ENCODE results near the gene BTAF1.
"Not testable (repeated sequence)": the region's sequence is repeated elsewhere in the genome, so short reads cannot be mapped to it uniquely, and the experiment has no call there.

BTAF1 gene

GRCh38 chr10:91923371-91924211, at the start of gene BTAF1:
Gene BTAF1, plus strand, starts transcription at chr10:91923770. Its CDS starts 307 bp downstream, at chr10:91924077.
- ATAC-seq = peak; percentile 99
- peak; percentile 94 for DNase-seq
- Mint-ChIP-seq H3K27me3 (peaks cover 2% of the 10 kb centered on the region), H3K4me1 (peaks cover 44% of the 10 kb centered on the region), H3K36me3 (ENCODE audit: low read depth) (peaks cover 17% of the 10 kb centered on the region), H3K9me3 (no peaks in the 10 kb centered on the region), H3K4me3 (peak within 1 kb of the TSS; percentile 90), H3K27ac (peak within 1 kb of the TSS; percentile 96)

- H3K27ac Mint-ChIP-seq = no peak overlapping the region
- H3K27me3 Mint-ChIP-seq = no peaks in the 10 kb centered on the region
- DNase-seq (no peak), ATAC-seq (no peak)
- no peaks in the 10 kb centered on the region for H3K9me3 Mint-ChIP-seq
- no peak overlapping the region for H3K4me3 Mint-ChIP-seq
- H3K36me3 Mint-ChIP-seq (ENCODE audit: low read depth) = no peaks in the 10 kb centered on the region
- no peaks in the 10 kb centered on the region for H3K4me1 Mint-ChIP-seq
Observed at GRCh38 chr10:91875156-91875555, 48.4 kb upstream of the BTAF1 start.

- Mint-ChIP-seq H3K9me3 (no peaks in the 10 kb centered on the region), H3K27me3 (no peaks in the 10 kb centered on the region)
- ATAC-seq = peak; percentile 69
Observed at GRCh38 chr10:91875779-91876178, 47.8 kb upstream of the BTAF1 start.

GRCh38 chr10:91879515-91880170, 43.9 kb upstream of the BTAF1 start:
- ATAC-seq = no peak
- no peaks in the 10 kb centered on the region for H3K36me3 Mint-ChIP-seq (ENCODE audit: low read depth)
- no peak overlapping the region for H3K4me3 Mint-ChIP-seq
- H3K27me3 Mint-ChIP-seq = no peaks in the 10 kb centered on the region
- no peaks in the 10 kb centered on the region for H3K9me3 Mint-ChIP-seq
- DNase-seq = no peak
- no peak overlapping the region for H3K27ac Mint-ChIP-seq
- H3K4me1 Mint-ChIP-seq = no peaks in the 10 kb centered on the region

More at GRCh38 chr10:91875779-91876178, 47.8 kb upstream of the BTAF1 start:
- no peak overlapping the region for H3K4me3 Mint-ChIP-seq
- no peak overlapping the region for H3K27ac Mint-ChIP-seq
- no peaks in the 10 kb centered on the region for H3K4me1 Mint-ChIP-seq
- no peak for DNase-seq
- no peaks in the 10 kb centered on the region for H3K36me3 Mint-ChIP-seq (ENCODE audit: low read depth)

GRCh38 chr10:91880310-91880709, 43.3 kb upstream of the BTAF1 start:
- Mint-ChIP-seq H3K4me3 (no peak overlapping the region), H3K27ac (no peak overlapping the region), H3K36me3 (ENCODE audit: low read depth) (no peaks in the 10 kb centered on the region)

DNA sequence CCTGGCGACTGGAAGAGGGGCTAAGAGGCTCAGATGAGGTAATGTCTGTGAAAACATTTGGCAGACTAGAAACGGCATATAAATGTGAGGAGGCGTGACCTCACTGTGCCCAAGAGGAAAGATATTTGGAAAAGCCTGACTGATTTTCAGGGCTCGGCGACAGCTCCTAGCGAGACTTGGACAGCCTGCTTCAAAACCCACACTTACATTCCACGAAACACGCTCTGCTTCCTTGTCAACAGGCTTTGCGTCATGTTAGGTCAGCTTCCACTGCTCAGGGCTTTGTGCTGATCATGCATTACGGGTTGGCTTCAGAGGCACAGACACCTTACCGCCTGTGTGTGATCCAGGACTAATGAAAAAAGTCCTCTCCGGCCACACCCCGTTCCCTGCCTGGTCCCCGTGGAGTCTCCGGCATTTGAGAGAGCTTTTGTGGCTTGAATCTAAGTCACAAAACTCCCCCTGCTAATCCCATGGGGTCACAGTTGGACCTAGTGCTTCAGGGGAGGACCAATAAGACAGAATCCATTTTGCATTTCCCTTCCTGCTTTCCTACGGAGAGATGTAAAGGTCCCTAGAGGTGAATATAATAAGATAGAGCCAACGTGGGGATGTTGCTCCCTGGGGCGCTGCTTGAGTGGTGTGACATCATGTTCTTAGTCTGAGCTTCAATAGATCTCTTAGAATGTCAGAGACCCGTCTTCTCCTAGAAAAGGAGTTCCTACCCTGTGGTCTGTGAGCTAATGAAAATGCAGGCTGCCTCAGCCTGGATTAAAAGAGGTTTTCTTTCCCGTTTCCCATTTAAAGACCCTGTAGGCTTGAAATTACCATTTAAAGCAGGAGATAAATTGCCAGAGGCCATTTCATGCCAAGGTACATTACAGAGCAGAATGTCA, 39.8 kb upstream of the BTAF1 start:
- H3K4me1 Mint-ChIP-seq = peaks cover 9% of the 10 kb centered on the region
- no peak overlapping the region for H3K27ac Mint-ChIP-seq
- H3K9me3 Mint-ChIP-seq = no peaks in the 10 kb centered on the region
- H3K27me3 Mint-ChIP-seq = peaks cover 12% of the 10 kb centered on the region
- ATAC-seq (no peak), DNase-seq (no peak)
- H3K4me3 Mint-ChIP-seq = no peak overlapping the region
- H3K36me3 Mint-ChIP-seq (ENCODE audit: low read depth) = no peaks in the 10 kb centered on the region

More at GRCh38 chr10:91880310-91880709, 43.3 kb upstream of the BTAF1 start:
- no peak for DNase-seq
- ATAC-seq = no peak
- no peaks in the 10 kb centered on the region for H3K9me3 Mint-ChIP-seq
- peaks cover 2% of the 10 kb centered on the region for H3K27me3 Mint-ChIP-seq
- no peaks in the 10 kb centered on the region for H3K4me1 Mint-ChIP-seq

DNA sequence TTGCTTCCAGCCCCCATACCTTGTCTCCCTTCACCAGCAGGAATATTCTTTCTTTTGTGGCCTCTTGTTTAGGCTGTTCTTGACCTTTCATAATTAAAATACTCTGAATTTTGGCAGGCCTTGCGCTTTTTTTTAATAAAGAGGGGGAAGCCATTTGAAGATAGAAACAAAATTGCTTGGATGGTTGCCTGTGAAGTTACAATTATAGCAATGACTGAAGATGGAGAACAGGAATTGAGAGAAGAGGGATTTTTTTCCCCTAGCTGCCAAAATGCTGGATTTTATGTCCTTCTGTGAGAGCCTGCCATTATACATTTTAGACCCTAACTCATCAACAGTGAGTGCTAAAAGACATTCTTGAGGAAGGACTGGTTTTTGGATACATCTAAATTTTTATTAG, 39.0 kb upstream of the BTAF1 start:
- H3K4me3 Mint-ChIP-seq = no peak overlapping the region
- no peak overlapping the region for H3K27ac Mint-ChIP-seq
- no peaks in the 10 kb centered on the region for H3K9me3 Mint-ChIP-seq
- DNase-seq (no peak), ATAC-seq (no peak)
- peaks cover 16% of the 10 kb centered on the region for H3K27me3 Mint-ChIP-seq
- peaks cover 9% of the 10 kb centered on the region for H3K4me1 Mint-ChIP-seq
- H3K36me3 Mint-ChIP-seq (ENCODE audit: low read depth) = no peaks in the 10 kb centered on the region

- ATAC-seq (no peak), DNase-seq (no peak)
- Mint-ChIP-seq H3K9me3 (no peaks in the 10 kb centered on the region), H3K36me3 (ENCODE audit: low read depth) (no peaks in the 10 kb centered on the region), H3K4me1 (peaks cover 9% of the 10 kb centered on the region), H3K27me3 (peaks cover 17% of the 10 kb centered on the region), H3K4me3 (no peak overlapping the region), H3K27ac (no peak overlapping the region)
Observed at GRCh38 chr10:91885362-91886079, 38.0 kb upstream of the BTAF1 start.

GRCh38 chr10:91886954-91887271, 36.7 kb upstream of the BTAF1 start:
- peaks cover 9% of the 10 kb centered on the region for H3K4me1 Mint-ChIP-seq
- no peak for DNase-seq
- peaks cover 17% of the 10 kb centered on the region for H3K27me3 Mint-ChIP-seq
- no peaks in the 10 kb centered on the region for H3K9me3 Mint-ChIP-seq
- H3K27ac Mint-ChIP-seq = no peak overlapping the region
- ATAC-seq = no peak
- H3K4me3 Mint-ChIP-seq = peak overlapping the region; percentile 81
- no peaks in the 10 kb centered on the region for H3K36me3 Mint-ChIP-seq (ENCODE audit: low read depth)

GRCh38 chr10:91887272-91888076, 36.1 kb upstream of the BTAF1 start:
- Mint-ChIP-seq H3K4me1 (peaks cover 9% of the 10 kb centered on the region), H3K9me3 (no peaks in the 10 kb centered on the region), H3K27ac (peak overlapping the region; percentile 84), H3K36me3 (ENCODE audit: low read depth) (no peaks in the 10 kb centered on the region), H3K27me3 (peaks cover 17% of the 10 kb centered on the region), H3K4me3 (peak overlapping the region; percentile 81)
- ATAC-seq (peak; percentile 67), DNase-seq (peak; percentile 35)

DNA sequence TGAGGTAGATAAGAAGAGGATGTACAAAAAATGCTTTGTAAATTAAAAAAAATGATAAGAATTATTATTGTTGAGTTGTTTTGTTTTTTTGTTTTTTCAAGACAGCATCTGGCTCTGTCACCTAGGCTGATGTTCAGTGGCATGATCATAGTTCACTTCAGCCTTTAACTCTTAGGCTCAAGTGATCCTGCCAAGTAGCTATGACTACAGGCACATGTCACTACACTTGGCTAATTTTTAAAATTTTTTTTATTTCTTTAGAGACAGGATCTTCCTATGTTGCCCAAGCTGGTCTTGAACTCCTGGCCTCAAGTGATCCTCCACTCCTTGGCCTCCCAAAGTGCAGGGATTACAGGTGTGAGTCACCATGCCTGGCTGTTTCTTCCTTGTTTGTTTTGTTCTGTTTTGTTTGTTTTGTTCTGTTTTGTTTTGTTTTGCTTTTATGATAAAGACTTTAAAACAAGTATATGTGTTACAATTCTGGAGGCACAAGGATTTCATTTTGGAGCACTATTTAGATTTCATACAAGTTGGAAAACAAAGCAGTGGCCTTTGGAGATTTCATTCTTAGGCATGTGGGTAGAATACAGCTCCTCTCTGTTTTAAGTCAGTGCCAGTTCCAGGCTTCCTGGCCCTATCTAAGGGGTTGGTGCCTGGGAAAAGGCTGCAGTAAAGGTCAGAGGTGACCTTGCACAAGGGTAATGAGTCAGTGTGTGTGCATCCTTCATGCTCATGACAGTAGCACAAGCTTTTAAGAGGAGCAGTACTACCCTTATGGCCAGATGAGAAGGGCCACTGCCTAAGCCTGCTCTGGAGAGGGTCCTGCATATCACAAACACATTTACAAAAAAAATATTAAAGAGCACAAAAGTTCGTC, 32.2 kb upstream of the BTAF1 start:
- Mint-ChIP-seq H3K9me3 (no peaks in the 10 kb centered on the region), H3K36me3 (ENCODE audit: low read depth) (no peaks in the 10 kb centered on the region), H3K27me3 (peaks cover 14% of the 10 kb centered on the region), H3K4me1 (peaks cover 9% of the 10 kb centered on the region), H3K27ac (no peak overlapping the region), H3K4me3 (no peak overlapping the region)
- ATAC-seq (peak; percentile 72), DNase-seq (no peak)

DNA sequence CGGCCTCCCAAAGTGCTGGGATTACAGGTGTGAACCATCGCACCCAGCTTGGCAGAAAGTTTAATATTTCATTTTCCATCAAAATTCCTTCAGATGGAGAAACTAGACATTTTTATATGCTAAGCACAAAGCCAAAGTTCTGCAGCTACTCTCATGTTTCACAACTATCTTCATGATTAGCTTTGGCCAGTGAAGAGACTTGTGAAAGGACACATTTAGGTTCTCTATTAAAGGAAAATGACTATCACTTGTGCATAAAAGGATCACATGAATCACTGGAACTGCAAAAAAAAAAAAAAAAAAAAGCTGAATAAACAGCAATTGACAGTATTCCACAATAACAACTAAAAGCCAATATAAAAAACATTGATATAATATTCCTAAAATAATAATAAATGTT, 30.5 kb upstream of the BTAF1 start:
- DNase-seq (no peak), ATAC-seq (no peak)
- Mint-ChIP-seq H3K9me3 (no peaks in the 10 kb centered on the region), H3K4me1 (peaks cover under 1% of the 10 kb centered on the region), H3K36me3 (ENCODE audit: low read depth) (no peaks in the 10 kb centered on the region), H3K4me3 (no peak overlapping the region), H3K27me3 (peaks cover 14% of the 10 kb centered on the region), H3K27ac (no peak overlapping the region)

- not testable (repeated sequence) for H3K27ac Mint-ChIP-seq; H3K9me3 Mint-ChIP-seq; DNase-seq; ATAC-seq; H3K36me3 Mint-ChIP-seq (ENCODE audit: low read depth); H3K4me1 Mint-ChIP-seq; H3K4me3 Mint-ChIP-seq
- peaks cover 10% of the 10 kb centered on the region for H3K27me3 Mint-ChIP-seq
Observed at GRCh38 chr10:91894261-91894685, 29.3 kb upstream of the BTAF1 start.

Data from activated naive CD8-positive, alpha-beta T cell treated with anti-CD3 and anti-CD28 coated beads, Interleukin-2, amount 50 U/mL, for 24 hours (primary cell).